Smooth muscle cell (in vitro differentiated cells): ENCODE measurements around the gene SESTD1. TPM values are rescaled to one million over a fixed set of nuclear protein-coding genes. Genes with fewer than 3 reads are reported as not detected.

Experiments
- DNase-seq: peaks from one replicate; lab custom pipeline; 2025; ENCODE audit not compliant: unreplicated experiment; lab: John Stamatoyannopoulos, UW
- H2AFZ ChIP-seq: fragments of 200-600 bp; sonication (generic); 2 replicates; pipeline ENCODE4 v1.6.0; 2016; ENCODE audit warnings: antibody characterized with exemption, low read depth, mild to moderate bottlenecking
- H3F3A ChIP-seq: fragments of 200-600 bp; sonication (generic); 2 replicates; pipeline ENCODE4 v1.6.0; 2017; ENCODE audit warnings: antibody characterized with exemption, low read depth
- H3K27ac ChIP-seq: fragments of 200-600 bp; sonication (generic); 2 replicates; pipeline ENCODE4 v1.5.1; 2016; ENCODE audit warnings: low read depth, mild to moderate bottlenecking
- H3K27me3 ChIP-seq: fragments of 200-600 bp; sonication (generic); 2 replicates; pipeline ENCODE4 v1.6.1; 2016; ENCODE audit warnings: low read depth, mild to moderate bottlenecking
- H3K36me3 ChIP-seq: fragments of 200-600 bp; sonication (generic); 2 replicates; pipeline ENCODE4 v1.5.1; 2016; ENCODE audit warnings: low read depth
- H3K4me1 ChIP-seq: fragments of 200-600 bp; sonication (generic); 2 replicates; pipeline ENCODE4 v1.5.1; 2016; ENCODE audit warnings: low read depth
- H3K4me2 ChIP-seq: fragments of 200-600 bp; sonication (generic); 2 replicates; pipeline ENCODE4 v1.6.0; 2016; ENCODE audit warnings: mild to moderate bottlenecking
- H3K4me3 ChIP-seq: fragments of 200-600 bp; sonication (generic); 2 replicates; pipeline ENCODE4 v1.5.1; 2016; ENCODE audit warnings: mild to moderate bottlenecking
- H3K79me2 ChIP-seq: fragments of 200-600 bp; sonication (generic); 2 replicates; pipeline ENCODE4 v1.6.0; 2016; ENCODE audit warnings: low read depth, mild to moderate bottlenecking
- H3K9ac ChIP-seq: fragments of 200-600 bp; sonication (generic); 2 replicates; pipeline ENCODE4 v1.6.0; 2016; ENCODE audit warnings: low read depth
- H3K9me3 ChIP-seq: fragments of 200-600 bp; sonication (generic); replicated peaks from 2 replicates; pipeline ENCODE4 v1.5.1; 2016; ENCODE audit warnings: low read depth
- H4K20me1 ChIP-seq: fragments of 200-600 bp; sonication (generic); 2 replicates; pipeline ENCODE4 v1.6.0; 2016; ENCODE audit warnings: low read depth
- CTCF ChIP-seq: fragments of 200-600 bp; sonication (generic); IDR thresholded peaks from 2 replicates; pipeline ENCODE4 v1.5.1; 2017; ENCODE audit warnings: borderline replicate concordance, mild to moderate bottlenecking, antibody characterized with exemption; ENCODE audit not compliant: insufficient read depth, poor library complexity, severe bottlenecking
- WGBS: methylation state at CpG from one replicate; pipeline ENCODE4 v1.1.7; 2016; ENCODE audit warnings: low lambda C conversion rate; 5-methylcytosine and 5-hydroxymethylcytosine counted together
- polyA plus RNA-seq: library from polyadenylated mRNA; unstranded; fragments of >200 nt; fragmentation: Nextera tagmentation; extraction: Ambion mirVana; gene quantifications from 2 replicates; pipeline ENCODE4 v1.2.1, GENCODE V29; 2016
- total RNA-seq: library from RNA; depleted of rRNA; stranded (reverse); fragments of >200 nt; gene quantifications from 2 replicates; pipeline ENCODE4 v1.2.3, GENCODE V29; 2014

The SESTD1 gene
- total and polyA plus RNA-seq, 2 experiments from 2014 or later = 29.1 to 82.3 TPM

DNA sequence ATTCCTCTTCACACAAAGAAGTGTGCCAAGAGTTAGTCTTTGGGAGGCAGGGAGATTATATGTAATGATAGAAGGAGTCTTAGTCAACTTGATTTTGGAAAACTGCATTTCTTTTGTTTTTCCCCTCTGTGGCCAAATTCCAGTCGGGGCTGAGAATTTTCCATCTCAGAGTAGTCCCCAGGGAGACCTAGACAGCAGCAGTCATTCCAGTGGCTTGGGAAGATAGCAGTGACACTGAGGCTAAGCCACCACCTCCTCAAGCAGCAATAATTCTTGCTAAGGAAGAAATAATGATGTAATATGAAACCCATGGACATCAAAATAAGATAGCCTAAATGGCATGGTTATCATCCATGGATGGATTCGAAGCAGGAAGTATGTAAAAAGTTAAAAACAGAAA lies 193.7 kb downstream of the SESTD1 start:
- DNase-seq = no peak
- no peak overlapping the region for H3K4me2 ChIP-seq
- H3K9ac ChIP-seq = no peak overlapping the region
- H3K27ac ChIP-seq = no peak overlapping the region
- no peak overlapping the region for H3K4me3 ChIP-seq
- WGBS = 78% methylated on average over 2 of the region's 2 CpGs
- no peaks in the 10 kb centered on the region for H3K9me3 ChIP-seq
- no peaks in the 10 kb centered on the region for H3F3A ChIP-seq
- H4K20me1 ChIP-seq = no peaks in the 10 kb centered on the region
- H3K79me2 ChIP-seq = no peaks in the 10 kb centered on the region
- no peaks in the 10 kb centered on the region for H3K36me3 ChIP-seq
- H3K27me3 ChIP-seq = no peaks in the 10 kb centered on the region
- no peak overlapping the region for H2AFZ ChIP-seq
- H3K4me1 ChIP-seq = no peaks in the 10 kb centered on the region
- no peak for TF ChIP-seq CTCF

GRCh38 chr2:179069685-179070084 lies 194.9 kb downstream of the SESTD1 start:
- DNase-seq = no peak
- no peaks in the 10 kb centered on the region for H3K79me2 ChIP-seq
- H3K4me3 ChIP-seq = no peak overlapping the region
- no peaks in the 10 kb centered on the region for H3K4me1 ChIP-seq
- H4K20me1 ChIP-seq = no peaks in the 10 kb centered on the region
- no peak overlapping the region for H3K27ac ChIP-seq
- no peak overlapping the region for H3K4me2 ChIP-seq
- no peak overlapping the region for H2AFZ ChIP-seq
- no peaks in the 10 kb centered on the region for H3K9me3 ChIP-seq
- no peaks in the 10 kb centered on the region for H3K36me3 ChIP-seq
- H3F3A ChIP-seq = no peaks in the 10 kb centered on the region
- 94% methylated on average over 1 of the region's 1 CpG for WGBS
- no peak for TF ChIP-seq CTCF
- no peaks in the 10 kb centered on the region for H3K27me3 ChIP-seq
- H3K9ac ChIP-seq = no peak overlapping the region

GRCh38 chr2:179068991-179069643 lies 195.5 kb downstream of the SESTD1 start:
- Histone ChIP-seq H3K27ac (no peak overlapping the region), H3K9me3 (no peaks in the 10 kb centered on the region), H3K79me2 (no peaks in the 10 kb centered on the region), H3K27me3 (no peaks in the 10 kb centered on the region), H3K4me2 (no peak overlapping the region), H3K9ac (no peak overlapping the region), H4K20me1 (no peaks in the 10 kb centered on the region), H3K4me1 (no peaks in the 10 kb centered on the region), H3K36me3 (no peaks in the 10 kb centered on the region), H2AFZ (no peak overlapping the region), H3F3A (no peaks in the 10 kb centered on the region), H3K4me3 (no peak overlapping the region)
- no peak for DNase-seq
- WGBS = 96% methylated on average over 2 of the region's 2 CpGs
- no peak for TF ChIP-seq CTCF
